Neutrophil (primary cell): Measurements from ENCODE around the gene EML6.

Source experiments
- H3K27ac ChIP-seq: fragments of 200-600 bp; sonication (generic); 2 replicates; pipeline ENCODE4 v1.5.1; 2016; ENCODE audit warnings: mild to moderate bottlenecking, moderate library complexity
- H3K27me3 ChIP-seq: fragments of 200-600 bp; sonication (generic); 2 replicates; pipeline ENCODE4 v1.6.0; 2016; ENCODE audit warnings: mild to moderate bottlenecking
- H3K36me3 ChIP-seq: fragments of 200-600 bp; sonication (generic); 2 replicates; pipeline ENCODE4 v1.5.1; 2017
- H3K4me1 ChIP-seq, 2 experiments: fragments of 200-600 bp in 1 of 2; sonication (generic) in 1 of 2; 1 replicate in 1 of 2; 2 replicates in 1 of 2; pipeline versions ENCODE4 v1.5.1 to v1.6.1; 2013 to 2016; ENCODE audit warnings: low read depth in 1 of 2, low read length in 1 of 2, mild to moderate bottlenecking in 1 of 2, moderate library complexity in 1 of 2; ENCODE audit not compliant: control insufficient read depth in 1 of 2, insufficient read depth in 1 of 2
- H3K4me3 ChIP-seq, 2 experiments: fragments of 200-600 bp in 1 of 2; sonication (generic) in 1 of 2; 1 replicate in 1 of 2; 2 replicates in 1 of 2; pipeline ENCODE4 v1.5.1; 2013 to 2016; ENCODE audit warnings: low read depth in 1 of 2, low read length in 1 of 2, mild to moderate bottlenecking in 1 of 2, moderate library complexity in 1 of 2
- H3K9me3 ChIP-seq: fragments of 200-600 bp; sonication (generic); 2 replicates; pipeline ENCODE4 v1.5.1; 2016
- CTCF ChIP-seq: fragments of 200-600 bp; sonication (generic); IDR thresholded peaks from 2 replicates; pipeline ENCODE4 v1.5.1; 2016; ENCODE audit warnings: antibody characterized with exemption

EML6 gene

GRCh38 chr2:55006306-55006705, 282.8 kb downstream of the EML6 start:
- Histone ChIP-seq H3K36me3 (no peaks in the 10 kb centered on the region), H3K4me1 (peaks cover 23 to 50% of the 10 kb centered on the region in 2 experiments), H3K4me3 (no peak overlapping the region), H3K27ac (no peak overlapping the region), H3K9me3 (no peaks in the 10 kb centered on the region), H3K27me3 (no peaks in the 10 kb centered on the region)
- TF ChIP-seq CTCF: no peak

GRCh38 chr2:55009277-55010060, 286.0 kb downstream of the EML6 start:
- H3K4me1 ChIP-seq: peaks cover 31 to 70% of the 10 kb centered on the region in 2 experiments
- H3K27ac ChIP-seq: peak overlapping the region; percentile 75
- TF ChIP-seq CTCF: no peak
- H3K4me3 ChIP-seq: peak overlapping the region; percentile 4 to 44
- H3K36me3 ChIP-seq: no peaks in the 10 kb centered on the region
- H3K27me3 ChIP-seq: no peaks in the 10 kb centered on the region
- H3K9me3 ChIP-seq: no peaks in the 10 kb centered on the region

- Histone ChIP-seq H3K4me1 (peaks cover 31 to 76% of the 10 kb centered on the region in 2 experiments), H3K9me3 (no peaks in the 10 kb centered on the region), H3K36me3 (no peaks in the 10 kb centered on the region), H3K4me3 (peak overlapping the region; percentile 4 to 44), H3K27ac (peak overlapping the region; percentile 75), H3K27me3 (no peaks in the 10 kb centered on the region)
- no peak for TF ChIP-seq CTCF
These were observed 286.7 kb downstream of the EML6 start for GRCh38 chr2:55010149-55010591.

- Histone ChIP-seq H3K36me3 (no peaks in the 10 kb centered on the region), H3K4me3 (no peak overlapping the region), H3K27me3 (no peaks in the 10 kb centered on the region), H3K4me1 (peaks cover 31 to 74% of the 10 kb centered on the region in 2 experiments), H3K9me3 (no peaks in the 10 kb centered on the region), H3K27ac (peak overlapping the region; percentile 75)
- no peak for TF ChIP-seq CTCF
These were observed 287.5 kb downstream of the EML6 start for GRCh38 chr2:55010915-55011314.

GRCh38 chr2:55011831-55012671, 288.6 kb downstream of the EML6 start:
- Histone ChIP-seq H3K4me1 (peaks cover 41 to 83% of the 10 kb centered on the region in 2 experiments), H3K9me3 (no peaks in the 10 kb centered on the region), H3K27ac (peak overlapping the region; percentile 44), H3K4me3 (no peak overlapping the region), H3K27me3 (no peaks in the 10 kb centered on the region), H3K36me3 (no peaks in the 10 kb centered on the region)
- TF ChIP-seq CTCF: no peak
